ENCODE measurements around the gene STK32C. TPM values are rescaled to one million over a fixed set of nuclear protein-coding genes. Genes with fewer than 3 reads are reported as not detected.

Gene STK32C
- total and polyA plus RNA-seq, 2 donors from 2014 or later: 11.6 to 14.4 TPM

DNA sequence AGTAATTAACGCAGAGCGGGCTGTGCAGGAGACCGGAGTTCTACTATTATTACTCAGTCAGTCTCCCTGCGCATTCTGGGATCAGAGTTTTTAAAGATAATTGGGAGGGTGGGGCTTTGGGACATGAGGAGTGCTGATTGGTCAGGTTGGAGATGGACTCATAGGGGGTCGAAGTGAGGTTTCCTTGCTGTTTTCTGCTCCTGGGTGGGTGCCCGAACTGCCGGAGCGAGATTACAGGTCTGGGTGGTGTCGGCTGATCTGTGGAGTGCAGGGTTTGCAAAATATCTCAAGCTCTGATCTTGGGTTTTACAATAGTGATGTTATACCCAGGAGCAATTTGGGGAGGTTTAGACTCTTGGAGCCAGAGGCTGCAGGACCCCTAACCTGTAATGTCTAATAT lies 20.4 kb upstream of the STK32C start:
- Histone ChIP-seq H3K9me3 (ENCODE audit: control insufficient read depth in 2 of 3, insufficient read depth in 1 of 3, low read length in 3 of 3) (no peaks in the 10 kb centered on the region), H3K36me3 (ENCODE audit: control insufficient read depth in 2 of 3, insufficient read depth in 3 of 3, low read length in 3 of 3) (peaks cover 0 to 5% (median 0%) of the 10 kb centered on the region in 3 donors), H3K4me1 (ENCODE audit: control insufficient read depth in 2 of 3, insufficient read depth in 2 of 3, low read depth in 1 of 3, low read length in 3 of 3) (peaks cover 0 to 11% (median 4%) of the 10 kb centered on the region in 3 donors), H3K27me3 (ENCODE audit: control insufficient read depth, insufficient read depth, low read length) (no peaks in the 10 kb centered on the region), H3K27ac (ENCODE audit: low read depth in 2 of 2, low read length in 2 of 2) (no peak overlapping the region), H3K4me3 (ENCODE audit: low read length in 3 of 3) (no peak overlapping the region), H3K9ac (ENCODE audit: low read length in 3 of 3) (no peak overlapping the region)
- intact Hi-C loops (cut with DNase I): no loop called here
- DNase-seq: no peak
- TF ChIP-seq, protein P1, sequence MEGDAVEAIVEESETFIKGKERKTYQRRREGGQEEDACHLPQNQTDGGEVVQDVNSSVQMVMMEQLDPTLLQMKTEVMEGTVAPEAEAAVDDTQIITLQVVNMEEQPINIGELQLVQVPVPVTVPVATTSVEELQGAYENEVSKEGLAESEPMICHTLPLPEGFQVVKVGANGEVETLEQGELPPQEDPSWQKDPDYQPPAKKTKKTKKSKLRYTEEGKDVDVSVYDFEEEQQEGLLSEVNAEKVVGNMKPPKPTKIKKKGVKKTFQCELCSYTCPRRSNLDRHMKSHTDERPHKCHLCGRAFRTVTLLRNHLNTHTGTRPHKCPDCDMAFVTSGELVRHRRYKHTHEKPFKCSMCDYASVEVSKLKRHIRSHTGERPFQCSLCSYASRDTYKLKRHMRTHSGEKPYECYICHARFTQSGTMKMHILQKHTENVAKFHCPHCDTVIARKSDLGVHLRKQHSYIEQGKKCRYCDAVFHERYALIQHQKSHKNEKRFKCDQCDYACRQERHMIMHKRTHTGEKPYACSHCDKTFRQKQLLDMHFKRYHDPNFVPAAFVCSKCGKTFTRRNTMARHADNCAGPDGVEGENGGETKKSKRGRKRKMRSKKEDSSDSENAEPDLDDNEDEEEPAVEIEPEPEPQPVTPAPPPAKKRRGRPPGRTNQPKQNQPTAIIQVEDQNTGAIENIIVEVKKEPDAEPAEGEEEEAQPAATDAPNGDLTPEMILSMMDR (IDR thresholded peaks at IDR 0.05; ENCODE audit: borderline replicate concordance, extremely low read depth, insufficient read depth): no peak
- no peak for FAIRE-seq

DNA sequence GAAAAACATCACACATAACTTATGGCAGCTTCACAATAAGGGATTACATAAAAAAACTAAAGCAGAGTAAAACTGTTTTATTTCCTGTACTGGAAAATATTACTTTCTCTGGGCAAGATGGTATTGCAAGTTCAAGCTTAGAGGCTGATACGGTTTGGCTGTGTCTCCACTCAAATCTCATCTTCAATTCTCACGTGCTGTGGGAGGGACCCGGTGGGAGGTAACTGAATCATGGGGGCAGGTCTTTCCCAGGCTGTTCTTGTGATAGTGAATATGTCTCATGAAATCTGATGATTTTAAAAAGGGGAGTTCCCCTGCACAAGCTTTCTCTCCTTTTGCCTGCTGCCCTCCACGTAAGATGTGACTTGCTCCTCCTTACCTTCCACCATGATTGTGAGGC lies 19.2 kb upstream of the STK32C start:
- Histone ChIP-seq H3K4me1 (ENCODE audit: control insufficient read depth in 2 of 3, insufficient read depth in 2 of 3, low read depth in 1 of 3, low read length in 3 of 3) (peaks cover 0 to 4% (median 3%) of the 10 kb centered on the region in 3 donors), H3K9ac (ENCODE audit: low read length in 3 of 3) (no peak overlapping the region), H3K9me3 (ENCODE audit: control insufficient read depth in 2 of 3, insufficient read depth in 1 of 3, low read length in 3 of 3) (no peaks in the 10 kb centered on the region), H3K27ac (ENCODE audit: low read depth in 2 of 2, low read length in 2 of 2) (no peak overlapping the region), H3K36me3 (ENCODE audit: control insufficient read depth in 2 of 3, insufficient read depth in 3 of 3, low read length in 3 of 3) (peaks cover 0 to 5% (median 0%) of the 10 kb centered on the region in 3 donors), H3K4me3 (ENCODE audit: low read length in 3 of 3) (no peak overlapping the region), H3K27me3 (ENCODE audit: control insufficient read depth, insufficient read depth, low read length) (no peaks in the 10 kb centered on the region)
- DNase-seq (no peak), FAIRE-seq (no peak)
- TF ChIP-seq, protein P1 (IDR thresholded peaks at IDR 0.05; ENCODE audit: borderline replicate concordance, extremely low read depth, insufficient read depth): no peak
- intact Hi-C loops (cut with DNase I): no loop called here

DNA sequence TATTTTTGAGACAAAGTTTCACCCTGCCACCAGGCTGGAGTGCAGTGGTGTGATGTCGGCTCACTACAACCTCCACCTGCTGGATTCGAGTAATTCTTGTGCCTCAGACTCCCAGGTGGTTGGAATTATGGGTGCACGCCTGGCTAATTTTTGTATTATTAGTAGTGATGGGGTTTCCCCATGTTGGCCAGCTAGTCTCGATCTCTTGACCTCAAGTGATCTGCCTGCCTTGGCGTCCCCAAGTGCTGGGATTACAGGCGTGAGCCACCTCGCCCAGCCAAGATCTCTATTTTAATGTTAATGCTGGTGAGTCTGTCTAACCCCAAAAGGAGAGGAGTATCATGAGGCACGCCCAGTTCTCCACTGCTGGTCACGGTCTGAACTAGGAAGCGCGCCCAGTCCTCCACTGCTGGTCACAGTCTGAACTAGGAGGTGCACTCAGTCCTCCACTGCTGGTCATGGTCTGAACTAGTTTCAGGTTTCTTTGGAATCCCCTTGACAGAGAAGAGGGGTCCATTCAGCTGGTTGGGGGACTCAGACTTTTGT lies 18.7 kb upstream of the STK32C start:
- H3K27me3 ChIP-seq (ENCODE audit: control insufficient read depth, insufficient read depth, low read length): no peaks in the 10 kb centered on the region
- intact Hi-C loops (cut with DNase I): no loop called here
- no peak overlapping the region for H3K27ac ChIP-seq (ENCODE audit: low read depth in 2 of 2, low read length in 2 of 2)
- peaks cover 0 to 4% (median 3%) of the 10 kb centered on the region in 3 donors for H3K4me1 ChIP-seq (ENCODE audit: control insufficient read depth in 2 of 3, insufficient read depth in 2 of 3, low read depth in 1 of 3, low read length in 3 of 3)
- FAIRE-seq (no peak), DNase-seq (no peak)
- no peak overlapping the region for H3K9ac ChIP-seq (ENCODE audit: low read length in 3 of 3)
- no peak overlapping the region for H3K4me3 ChIP-seq (ENCODE audit: low read length in 3 of 3)
- H3K36me3 ChIP-seq (ENCODE audit: control insufficient read depth in 2 of 3, insufficient read depth in 3 of 3, low read length in 3 of 3): peaks cover 0 to 5% (median 0%) of the 10 kb centered on the region in 3 donors
- TF ChIP-seq, protein P1 (IDR thresholded peaks at IDR 0.05; ENCODE audit: borderline replicate concordance, extremely low read depth, insufficient read depth): no peak
- H3K9me3 ChIP-seq (ENCODE audit: control insufficient read depth in 2 of 3, insufficient read depth in 1 of 3, low read length in 3 of 3): no peaks in the 10 kb centered on the region

DNA sequence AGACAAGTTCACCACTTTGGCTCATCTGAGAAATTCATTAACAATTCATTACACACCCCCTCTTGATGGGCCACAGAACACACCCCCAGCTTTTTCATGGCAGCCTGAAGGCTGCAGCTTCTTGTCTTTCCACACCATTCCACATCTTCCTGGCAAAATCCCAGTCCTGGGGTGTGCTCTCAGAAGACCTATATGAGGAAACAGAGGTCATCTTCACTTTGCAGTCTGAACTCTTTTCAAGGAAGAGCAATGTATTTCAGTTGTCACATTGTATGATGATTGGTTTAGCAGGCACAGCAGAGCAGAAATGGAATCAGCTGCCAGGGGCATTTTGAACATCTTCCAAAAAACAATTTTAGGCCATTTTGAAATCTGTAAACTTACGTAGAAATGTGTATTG lies 16.4 kb upstream of the STK32C start:
- FAIRE-seq: no peak
- Histone ChIP-seq H3K4me3 (ENCODE audit: low read length in 3 of 3) (no peak overlapping the region), H3K9me3 (ENCODE audit: control insufficient read depth in 2 of 3, insufficient read depth in 1 of 3, low read length in 3 of 3) (no peaks in the 10 kb centered on the region), H3K27ac (ENCODE audit: low read depth in 2 of 2, low read length in 2 of 2) (no peak overlapping the region), H3K27me3 (ENCODE audit: control insufficient read depth, insufficient read depth, low read length) (no peaks in the 10 kb centered on the region), H3K9ac (ENCODE audit: low read length in 3 of 3) (no peak overlapping the region), H3K4me1 (ENCODE audit: control insufficient read depth in 2 of 3, insufficient read depth in 2 of 3, low read depth in 1 of 3, low read length in 3 of 3) (no peaks in the 10 kb centered on the region), H3K36me3 (ENCODE audit: control insufficient read depth in 2 of 3, insufficient read depth in 3 of 3, low read length in 3 of 3) (peaks cover 0 to 5% (median 0%) of the 10 kb centered on the region in 3 donors)
- TF ChIP-seq, protein P1 (IDR thresholded peaks at IDR 0.05; ENCODE audit: borderline replicate concordance, extremely low read depth, insufficient read depth): no peak
- intact Hi-C loops (cut with DNase I): no loop called here
- DNase-seq: no peak
